Epithelial cell of esophagus (primary cell): ENCODE measurements around the gene SCFD2.
"Not testable (repeated sequence)": the region's sequence is repeated elsewhere in the genome, so short reads cannot be mapped to it uniquely, and the experiment has no call there.

Source experiments
- DNase-seq: peaks from one replicate; pipeline ENCODE4 v3.0.0; 2010; ENCODE audit warnings: low read depth
- H3K4me3 ChIP-seq: 2 replicates; pipeline ENCODE4 v1.5.1; 2011; ENCODE audit warnings: mild to moderate bottlenecking, low read length, control low read depth
- TF ChIP-seq, protein P1 (sequence below): IDR thresholded peaks from 2 replicates; pipeline ENCODE4 v1.5.1; 2011; ENCODE audit warnings: low read depth, mild to moderate bottlenecking, low read length, control low read depth, inconsistent platforms; ENCODE audit not compliant: insufficient read depth; ENCODE audit errors: missing control alignments

SCFD2 gene

DNA sequence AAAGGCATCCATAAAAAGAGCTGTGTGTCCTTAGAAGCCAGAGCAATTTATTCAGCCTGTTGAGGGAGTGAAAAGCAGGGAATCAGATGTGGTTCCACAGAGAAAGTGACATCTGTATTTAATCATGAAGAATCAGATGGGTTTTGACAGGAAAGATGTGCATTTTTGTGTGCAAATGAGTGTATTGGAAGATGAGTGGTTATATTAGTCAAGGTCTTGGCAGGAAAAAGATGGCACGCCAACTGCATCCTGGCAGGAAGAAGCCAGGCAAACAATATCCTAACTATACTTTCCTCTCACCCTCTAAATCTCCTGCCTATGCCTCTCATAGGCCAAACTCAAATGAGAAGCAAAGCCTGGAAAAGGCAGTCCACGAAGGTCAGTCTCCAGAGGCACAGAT lies 59.1 kb downstream of the SCFD2 start:
- TF ChIP-seq, protein P1, sequence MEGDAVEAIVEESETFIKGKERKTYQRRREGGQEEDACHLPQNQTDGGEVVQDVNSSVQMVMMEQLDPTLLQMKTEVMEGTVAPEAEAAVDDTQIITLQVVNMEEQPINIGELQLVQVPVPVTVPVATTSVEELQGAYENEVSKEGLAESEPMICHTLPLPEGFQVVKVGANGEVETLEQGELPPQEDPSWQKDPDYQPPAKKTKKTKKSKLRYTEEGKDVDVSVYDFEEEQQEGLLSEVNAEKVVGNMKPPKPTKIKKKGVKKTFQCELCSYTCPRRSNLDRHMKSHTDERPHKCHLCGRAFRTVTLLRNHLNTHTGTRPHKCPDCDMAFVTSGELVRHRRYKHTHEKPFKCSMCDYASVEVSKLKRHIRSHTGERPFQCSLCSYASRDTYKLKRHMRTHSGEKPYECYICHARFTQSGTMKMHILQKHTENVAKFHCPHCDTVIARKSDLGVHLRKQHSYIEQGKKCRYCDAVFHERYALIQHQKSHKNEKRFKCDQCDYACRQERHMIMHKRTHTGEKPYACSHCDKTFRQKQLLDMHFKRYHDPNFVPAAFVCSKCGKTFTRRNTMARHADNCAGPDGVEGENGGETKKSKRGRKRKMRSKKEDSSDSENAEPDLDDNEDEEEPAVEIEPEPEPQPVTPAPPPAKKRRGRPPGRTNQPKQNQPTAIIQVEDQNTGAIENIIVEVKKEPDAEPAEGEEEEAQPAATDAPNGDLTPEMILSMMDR = no peak
- no peak for DNase-seq
- H3K4me3 ChIP-seq = no peak overlapping the region

DNA sequence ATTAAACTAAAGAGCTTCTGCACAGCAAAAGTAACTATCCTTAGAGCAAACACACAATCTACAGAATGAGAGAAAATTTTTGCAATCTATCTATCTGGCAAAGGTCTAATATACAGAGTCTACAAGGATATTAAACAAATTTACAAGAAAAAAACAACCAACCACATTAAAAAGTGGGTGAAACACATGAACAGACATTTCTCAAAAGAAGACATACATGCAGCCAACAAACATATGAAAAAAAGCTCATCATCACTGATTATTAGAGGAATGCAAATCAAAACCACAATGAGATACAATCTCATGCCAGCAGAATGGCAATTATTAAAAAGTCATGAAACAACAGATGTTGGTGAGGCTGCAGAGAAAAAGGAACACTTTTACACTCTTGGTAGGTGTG lies 73.7 kb downstream of the SCFD2 start:
- DNase-seq, H3K4me3 ChIP-seq: not testable (repeated sequence)

DNA sequence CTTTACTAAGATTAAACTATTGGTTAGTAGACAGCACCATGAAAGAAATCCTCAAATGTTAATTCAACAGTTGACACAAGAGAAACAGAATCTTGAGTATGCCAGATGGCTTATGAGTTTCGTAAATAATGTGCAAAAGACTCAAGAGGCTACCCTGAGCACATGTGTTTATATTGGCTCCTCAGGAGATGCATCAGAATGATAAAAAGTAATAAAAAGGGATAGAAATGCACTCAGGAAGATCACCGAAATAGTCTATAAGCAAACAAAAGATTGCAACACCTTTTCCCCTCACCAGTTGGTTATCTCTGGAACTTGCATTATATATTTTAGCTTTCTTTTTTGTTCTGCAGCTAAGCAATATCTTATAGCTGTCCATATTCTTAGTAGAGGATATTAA lies 84.4 kb downstream of the SCFD2 start:
- H3K4me3 ChIP-seq = no peak overlapping the region
- no peak for DNase-seq
- TF ChIP-seq, protein P1 = no peak

DNA sequence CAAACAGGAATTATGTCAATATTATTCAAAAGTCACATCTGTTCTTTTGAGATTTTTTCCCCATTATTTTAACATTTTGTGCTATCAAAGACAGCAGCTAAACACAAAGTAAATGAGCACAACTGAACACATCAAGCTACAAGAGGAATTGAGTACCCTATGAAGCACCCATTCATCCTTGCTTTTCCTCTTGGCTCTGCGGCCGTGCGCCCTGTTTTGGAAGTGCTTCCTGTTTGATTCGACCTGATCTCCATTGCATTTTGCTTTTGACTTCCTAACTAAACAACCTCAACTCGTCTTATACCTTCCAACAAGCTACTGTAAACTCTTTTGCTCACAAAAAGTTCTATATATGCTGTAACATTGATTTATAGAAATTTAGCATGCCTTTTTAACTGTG lies 85.0 kb downstream of the SCFD2 start:
- TF ChIP-seq, protein P1 = no peak
- no peak overlapping the region for H3K4me3 ChIP-seq
- no peak for DNase-seq

DNA sequence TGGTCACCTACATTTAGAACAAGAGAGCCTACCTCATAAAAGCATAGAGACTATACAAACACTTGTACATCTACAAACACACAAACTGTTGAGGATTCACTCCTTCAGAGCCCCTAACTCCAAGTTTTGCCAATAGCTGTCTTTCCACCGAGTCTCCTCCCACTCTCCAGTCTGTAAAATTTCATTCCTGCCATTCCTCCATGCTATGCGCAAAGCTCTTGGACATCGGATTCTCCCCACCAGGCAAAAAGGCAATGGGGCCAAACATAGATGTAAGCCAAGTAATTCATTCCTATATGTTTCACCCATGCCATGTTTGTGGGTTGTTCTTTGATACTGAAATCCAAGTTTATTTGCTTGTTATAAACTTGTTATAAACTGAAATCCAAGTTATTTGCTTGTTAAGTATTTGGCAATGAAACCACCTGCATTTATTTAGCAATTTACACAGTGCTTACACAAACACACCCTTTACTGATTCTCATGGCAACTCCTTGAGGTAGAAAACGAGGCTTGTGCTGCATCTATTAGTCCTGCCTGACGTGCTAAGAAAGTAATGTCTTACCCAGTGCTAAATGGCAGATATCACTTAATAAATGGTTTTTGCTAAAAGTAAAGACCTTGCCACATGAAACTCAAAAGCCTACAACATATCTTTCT lies 91.1 kb downstream of the SCFD2 start:
- H3K4me3 ChIP-seq = no peak overlapping the region
- DNase-seq = no peak
- TF ChIP-seq, protein P1 = no peak

DNA sequence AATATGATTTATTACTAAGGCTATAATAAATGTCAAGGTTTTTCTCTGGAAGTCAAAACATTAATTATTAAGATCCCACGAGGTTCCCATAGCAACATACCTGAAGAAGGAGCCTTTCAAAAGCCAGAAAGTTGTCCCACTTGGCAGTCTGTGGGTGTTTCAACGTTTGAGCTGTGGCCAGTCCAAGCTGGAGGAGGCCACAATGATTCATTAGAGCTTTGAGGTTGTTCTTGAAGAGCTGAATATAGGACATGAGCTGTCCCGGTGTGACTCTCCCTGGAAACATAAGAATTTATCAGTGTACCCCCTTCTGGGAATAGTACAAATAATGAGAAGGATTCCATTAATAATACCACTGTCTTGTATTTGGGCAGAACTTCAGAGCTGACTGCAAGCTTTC lies 92.1 kb downstream of the SCFD2 start:
- TF ChIP-seq, protein P1 = no peak
- peak; percentile 7 for DNase-seq
- no peak overlapping the region for H3K4me3 ChIP-seq

DNA sequence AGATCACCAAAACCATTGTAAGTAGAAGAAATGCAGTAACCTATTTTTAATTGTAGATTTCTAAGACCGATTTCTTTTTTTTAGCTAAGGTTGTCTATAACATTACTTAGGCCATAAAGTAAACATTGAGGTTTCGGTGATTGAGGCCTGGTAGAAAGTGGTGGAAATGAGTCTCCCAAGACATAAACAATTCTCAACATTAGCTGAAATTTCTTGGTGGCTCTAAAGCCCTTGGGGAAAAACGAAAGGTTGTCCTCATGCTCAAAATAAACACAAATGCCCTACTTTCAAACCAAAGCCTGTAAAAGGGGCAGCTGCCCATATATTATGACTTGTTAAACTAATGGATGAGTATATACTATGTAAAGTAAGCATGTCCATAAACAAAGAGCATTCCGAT lies 98.8 kb downstream of the SCFD2 start:
- TF ChIP-seq, protein P1 = no peak
- DNase-seq = no peak
- H3K4me3 ChIP-seq = no peak overlapping the region

DNA sequence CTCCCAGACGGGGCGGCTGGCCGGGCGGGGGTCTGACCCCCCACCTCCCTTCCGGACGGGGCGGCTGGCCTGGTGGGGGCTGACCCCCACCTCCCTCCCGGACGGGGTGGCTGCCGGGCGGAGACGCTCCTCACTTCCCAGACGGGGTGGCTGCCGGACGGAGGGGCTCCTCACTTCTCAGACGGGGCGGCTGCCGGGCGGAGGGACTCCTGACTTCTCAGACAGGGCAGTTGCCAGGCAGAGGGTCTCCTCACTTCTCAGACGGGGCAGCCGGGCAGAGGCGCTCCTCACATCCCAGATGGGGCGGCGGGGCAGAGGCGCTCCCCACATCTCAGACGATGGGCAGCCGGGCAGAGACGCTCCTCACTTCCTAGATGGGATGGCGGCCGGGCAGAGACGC lies 109.9 kb downstream of the SCFD2 start:
- not testable (repeated sequence) for DNase-seq, H3K4me3 ChIP-seq
